ENCODE measurements around the gene FOXP1.

The FOXP1 gene

DNA sequence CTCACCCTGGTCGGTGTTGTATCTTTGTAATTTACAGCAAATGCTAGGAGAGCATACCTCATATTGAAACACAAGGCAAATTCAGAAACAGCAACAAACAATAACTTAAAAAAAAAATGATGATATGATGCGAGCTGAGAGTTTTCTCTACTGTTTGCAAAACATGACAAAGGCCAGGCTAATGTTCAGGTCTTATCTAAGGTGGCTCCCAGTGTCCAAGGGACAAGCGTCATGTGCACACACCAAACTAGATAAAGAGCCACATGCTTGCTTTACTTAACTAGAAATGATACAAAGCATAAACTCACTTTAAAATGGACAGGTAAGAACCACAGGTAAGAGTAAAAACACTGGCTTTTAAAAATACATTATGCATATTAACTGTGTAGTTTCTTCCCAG, 375.9 kb downstream of the FOXP1 start:
- H3K4me2 ChIP-seq (ENCODE audit: low read length), result no peak overlapping the region
- H3K9me2 ChIP-seq (ENCODE audit: low read depth, low read length), result no peaks in the 10 kb centered on the region
- H3K9me3 ChIP-seq (ENCODE audit: low read length), result no peaks in the 10 kb centered on the region
- no peaks in the 10 kb centered on the region for H3K27me3 ChIP-seq (ENCODE audit: insufficient read depth, low read length)
- no peaks in the 10 kb centered on the region for H4K20me1 ChIP-seq (ENCODE audit: insufficient read depth, low read length)
- H3K4me1 ChIP-seq (ENCODE audit: insufficient read depth, low read length, severe bottlenecking), result peaks cover 11% of the 10 kb centered on the region
- H3F3A ChIP-seq (ENCODE audit: insufficient read depth, low read length), result no peaks in the 10 kb centered on the region
- no peaks in the 10 kb centered on the region for H3K36me3 ChIP-seq (ENCODE audit: insufficient read depth, low read length)
- H3K79me2 ChIP-seq (ENCODE audit: insufficient read depth, low read length), result peaks cover 62% of the 10 kb centered on the region
- TF ChIP-seq CTCF (IDR thresholded peaks at IDR 0.05; ENCODE audit: low read length), result no peak
- no peak for TF ChIP-seq EZH2 (IDR thresholded peaks at IDR 0.05; ENCODE audit: borderline replicate concordance, low read length)
- no peak overlapping the region for H3K27ac ChIP-seq (ENCODE audit: low read depth, low read length, poor library complexity, severe bottlenecking)
- H3K4me3 ChIP-seq (ENCODE audit: low read depth, low read length, poor library complexity, severe bottlenecking), result no peak overlapping the region
- H3K9ac ChIP-seq (ENCODE audit: low read length), result no peak overlapping the region
- H2AFZ ChIP-seq (ENCODE audit: low read length), result no peak overlapping the region

- Histone ChIP-seq H3K9ac (ENCODE audit: low read length) (no peak overlapping the region), H2AFZ (ENCODE audit: low read length) (no peak overlapping the region), H3K4me1 (ENCODE audit: insufficient read depth, low read length, severe bottlenecking) (peaks cover 11% of the 10 kb centered on the region), H3K27me3 (ENCODE audit: insufficient read depth, low read length) (no peaks in the 10 kb centered on the region), H3K9me3 (ENCODE audit: low read length) (no peaks in the 10 kb centered on the region), H3K79me2 (ENCODE audit: insufficient read depth, low read length) (peaks cover 58% of the 10 kb centered on the region), H3K4me2 (ENCODE audit: low read length) (no peak overlapping the region), H4K20me1 (ENCODE audit: insufficient read depth, low read length) (no peaks in the 10 kb centered on the region), H3K9me2 (ENCODE audit: low read depth, low read length) (no peaks in the 10 kb centered on the region), H3F3A (ENCODE audit: insufficient read depth, low read length) (no peaks in the 10 kb centered on the region), H3K36me3 (ENCODE audit: insufficient read depth, low read length) (no peaks in the 10 kb centered on the region), H3K27ac (ENCODE audit: low read depth, low read length, poor library complexity, severe bottlenecking) (no peak overlapping the region), H3K4me3 (ENCODE audit: low read depth, low read length, poor library complexity, severe bottlenecking) (no peak overlapping the region)
- TF ChIP-seq CTCF (IDR thresholded peaks at IDR 0.05; ENCODE audit: low read length) (no peak), EZH2 (IDR thresholded peaks at IDR 0.05; ENCODE audit: borderline replicate concordance, low read length) (no peak)
Measured at GRCh38 chr3:71206305-71207165, 377.0 kb downstream of the FOXP1 start.

- no peak for TF ChIP-seq CTCF (IDR thresholded peaks at IDR 0.05; ENCODE audit: low read length)
- TF ChIP-seq EZH2 (IDR thresholded peaks at IDR 0.05; ENCODE audit: borderline replicate concordance, low read length), result no peak
- H3K79me2 ChIP-seq (ENCODE audit: insufficient read depth, low read length), result peaks cover 38% of the 10 kb centered on the region
- no peak overlapping the region for H3K4me3 ChIP-seq (ENCODE audit: low read depth, low read length, poor library complexity, severe bottlenecking)
- no peak overlapping the region for H3K9ac ChIP-seq (ENCODE audit: low read length)
- H3K4me1 ChIP-seq (ENCODE audit: insufficient read depth, low read length, severe bottlenecking), result peaks cover 6% of the 10 kb centered on the region
- no peak overlapping the region for H3K27ac ChIP-seq (ENCODE audit: low read depth, low read length, poor library complexity, severe bottlenecking)
- H3K27me3 ChIP-seq (ENCODE audit: insufficient read depth, low read length), result no peaks in the 10 kb centered on the region
- H3K36me3 ChIP-seq (ENCODE audit: insufficient read depth, low read length), result no peaks in the 10 kb centered on the region
- no peaks in the 10 kb centered on the region for H3F3A ChIP-seq (ENCODE audit: insufficient read depth, low read length)
- H4K20me1 ChIP-seq (ENCODE audit: insufficient read depth, low read length), result no peaks in the 10 kb centered on the region
- no peak overlapping the region for H3K4me2 ChIP-seq (ENCODE audit: low read length)
- no peak overlapping the region for H2AFZ ChIP-seq (ENCODE audit: low read length)
- no peaks in the 10 kb centered on the region for H3K9me3 ChIP-seq (ENCODE audit: low read length)
- no peaks in the 10 kb centered on the region for H3K9me2 ChIP-seq (ENCODE audit: low read depth, low read length)
Measured at GRCh38 chr3:71203727-71204488, 379.6 kb downstream of the FOXP1 start.
